Activated T-cell treated with anti-CD3 and anti-CD28 coated beads for 4 hours (primary cell): Measurements from ENCODE around the gene MMP8.
"Not testable (repeated sequence)": the region's sequence is repeated elsewhere in the genome, so short reads cannot be mapped to it uniquely, and the experiment has no call there.

Experiments used
- DNase-seq: peaks from one replicate; pipeline ENCODE4 v3.0.0-alpha.2; 2020

Gene MMP8, protein sequence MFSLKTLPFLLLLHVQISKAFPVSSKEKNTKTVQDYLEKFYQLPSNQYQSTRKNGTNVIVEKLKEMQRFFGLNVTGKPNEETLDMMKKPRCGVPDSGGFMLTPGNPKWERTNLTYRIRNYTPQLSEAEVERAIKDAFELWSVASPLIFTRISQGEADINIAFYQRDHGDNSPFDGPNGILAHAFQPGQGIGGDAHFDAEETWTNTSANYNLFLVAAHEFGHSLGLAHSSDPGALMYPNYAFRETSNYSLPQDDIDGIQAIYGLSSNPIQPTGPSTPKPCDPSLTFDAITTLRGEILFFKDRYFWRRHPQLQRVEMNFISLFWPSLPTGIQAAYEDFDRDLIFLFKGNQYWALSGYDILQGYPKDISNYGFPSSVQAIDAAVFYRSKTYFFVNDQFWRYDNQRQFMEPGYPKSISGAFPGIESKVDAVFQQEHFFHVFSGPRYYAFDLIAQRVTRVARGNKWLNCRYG

DNA sequence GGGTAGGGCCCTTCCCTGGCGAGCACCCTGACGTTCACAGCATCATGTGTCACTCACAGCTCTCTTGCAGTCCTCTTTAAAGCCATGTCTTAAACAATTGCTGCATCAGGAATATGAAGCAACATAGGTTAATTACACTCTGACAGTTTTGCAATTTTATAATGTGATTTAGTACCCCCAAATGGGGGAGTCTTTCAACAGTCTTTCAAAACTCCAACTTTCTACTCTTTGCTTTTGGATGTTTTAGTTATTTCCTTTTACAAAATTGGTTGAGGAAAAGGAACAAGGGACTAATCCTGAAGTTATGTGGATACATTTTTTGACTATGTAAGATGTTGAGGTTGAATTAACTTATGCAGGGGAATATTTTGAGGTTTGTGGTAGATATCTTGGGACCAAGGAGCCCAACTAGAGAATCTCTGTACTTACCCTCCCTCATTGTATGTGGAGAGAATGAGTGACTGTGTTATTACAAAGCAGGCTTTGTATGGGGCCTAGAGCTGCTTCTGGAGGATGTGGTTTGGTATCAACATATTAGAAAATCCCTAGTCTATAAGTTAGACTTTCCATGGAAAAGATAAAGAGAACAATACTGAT is at the start of gene MMP8:
Gene MMP8, minus strand, starts transcription at position 51 of the 597 bp plus-strand sequence. CDS start 99 bp downstream, outside the sequence.
- no peak for DNase-seq

DNA sequence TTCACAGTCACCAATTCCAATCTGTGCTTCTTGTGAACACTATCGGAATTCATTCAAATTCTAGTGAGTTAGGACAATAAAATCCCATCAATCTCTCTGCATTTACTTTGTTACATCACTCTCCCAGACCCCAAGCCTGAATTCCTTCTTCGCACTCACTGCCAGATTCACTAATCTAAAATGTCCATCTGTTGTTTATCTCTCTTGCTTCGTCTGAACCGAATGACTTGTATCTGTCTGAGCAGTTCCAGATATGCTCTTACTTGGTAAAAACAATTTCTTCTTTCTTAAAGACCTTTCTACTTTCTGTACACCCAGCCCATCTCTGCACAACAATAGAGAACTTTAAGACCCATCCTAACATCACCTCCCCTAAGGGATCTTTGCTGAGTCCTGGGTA is 48.6 kb upstream of the MMP8 start:
- no peak for DNase-seq

DNA sequence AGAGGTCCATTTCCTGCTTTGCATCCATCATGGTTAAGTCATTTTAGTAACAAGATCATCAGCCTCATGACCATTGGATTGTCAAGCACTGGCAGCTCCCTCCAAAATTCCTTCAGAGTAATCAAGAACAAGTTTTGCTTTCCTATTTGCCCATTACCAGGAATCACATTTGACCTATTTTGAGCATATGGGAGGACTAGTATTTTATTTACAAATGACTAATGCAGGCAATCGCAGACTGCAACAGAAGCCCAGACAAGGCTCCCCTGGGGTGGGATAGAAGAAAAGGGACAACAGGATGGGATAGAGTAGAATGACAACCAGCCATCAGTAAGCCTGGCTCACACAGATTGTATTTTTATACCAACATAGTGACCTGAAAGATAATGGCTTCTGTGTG is 46.6 kb upstream of the MMP8 start:
- no peak for DNase-seq

DNA sequence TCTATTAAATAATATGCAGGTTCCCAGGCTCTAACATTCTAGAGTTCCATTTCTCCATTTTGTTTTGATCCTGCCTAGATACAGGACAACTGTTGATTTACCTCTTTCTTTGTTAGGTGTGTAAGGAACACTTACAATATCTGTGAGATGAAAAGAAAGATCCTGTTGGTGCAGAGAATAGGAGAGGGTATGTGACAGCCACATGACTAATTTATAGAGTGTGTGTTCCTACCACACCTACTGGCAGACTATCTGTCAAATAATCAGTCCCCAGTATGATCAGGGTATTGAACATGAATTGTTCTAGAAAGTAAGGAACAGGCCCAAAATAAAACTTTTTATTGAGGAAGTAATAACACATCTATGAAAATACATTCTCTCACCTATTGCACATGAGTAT is 45.4 kb upstream of the MMP8 start:
- DNase-seq, result no peak

DNA sequence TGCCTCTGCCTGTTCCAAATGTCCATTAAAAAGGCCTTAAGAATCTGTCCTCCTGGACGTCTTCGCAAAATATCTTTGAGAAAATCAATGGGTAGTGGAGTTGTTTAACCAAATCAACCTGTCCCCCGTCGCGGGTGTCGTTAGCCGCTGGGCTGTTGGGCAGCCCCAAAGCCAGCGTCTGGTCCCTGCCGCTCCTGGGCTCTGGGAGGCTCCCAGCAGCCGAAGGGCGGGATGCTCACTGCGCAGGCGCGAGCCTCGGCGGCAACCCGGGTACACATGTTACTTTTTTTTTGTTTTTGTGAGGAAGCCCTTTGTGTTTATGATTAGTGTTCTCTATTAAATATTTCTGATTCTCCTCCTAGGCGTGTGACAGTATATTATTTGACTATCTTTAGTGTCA is 43.0 kb upstream of the MMP8 start:
- no peak for DNase-seq

DNA sequence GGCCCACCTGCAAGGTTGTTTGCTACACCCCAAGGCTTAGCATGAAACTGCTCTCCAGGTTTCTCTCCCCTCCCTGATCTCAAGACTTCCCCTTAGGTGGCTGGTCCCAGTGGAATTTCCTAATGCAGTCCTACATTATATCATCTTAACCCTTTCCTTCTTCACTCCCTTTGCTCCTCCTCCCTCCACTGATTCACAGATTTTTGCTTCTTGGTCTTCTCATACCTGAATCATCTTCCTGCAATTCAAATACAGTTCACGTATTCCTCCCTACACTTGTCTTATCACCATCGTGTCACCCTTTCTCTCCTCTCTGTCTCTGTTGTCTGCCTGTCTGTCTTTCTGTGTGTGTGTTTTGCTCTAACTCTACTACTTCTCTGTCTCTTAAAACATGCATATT is 38.7 kb upstream of the MMP8 start:
- no peak for DNase-seq

DNA sequence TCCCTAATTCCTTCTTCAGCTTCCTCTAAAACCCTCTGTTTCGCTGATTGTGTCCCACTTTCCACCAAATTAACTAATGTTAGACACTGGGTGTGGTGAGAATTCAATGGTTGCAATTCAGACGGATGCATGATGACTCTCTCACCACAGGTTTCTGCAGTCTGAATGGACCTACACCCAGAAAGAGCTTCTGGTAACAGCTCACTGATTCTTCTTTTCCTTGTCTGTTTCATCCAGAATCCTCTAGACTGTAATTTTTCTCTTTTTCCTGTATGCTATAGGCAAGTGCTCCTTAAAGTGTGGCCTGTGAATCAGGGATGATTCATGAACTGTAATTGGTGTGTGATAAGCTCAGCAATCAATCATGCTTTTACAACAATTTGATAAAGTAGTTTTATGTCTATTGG is 37.6 kb upstream of the MMP8 start:
- DNase-seq, result no peak

DNA sequence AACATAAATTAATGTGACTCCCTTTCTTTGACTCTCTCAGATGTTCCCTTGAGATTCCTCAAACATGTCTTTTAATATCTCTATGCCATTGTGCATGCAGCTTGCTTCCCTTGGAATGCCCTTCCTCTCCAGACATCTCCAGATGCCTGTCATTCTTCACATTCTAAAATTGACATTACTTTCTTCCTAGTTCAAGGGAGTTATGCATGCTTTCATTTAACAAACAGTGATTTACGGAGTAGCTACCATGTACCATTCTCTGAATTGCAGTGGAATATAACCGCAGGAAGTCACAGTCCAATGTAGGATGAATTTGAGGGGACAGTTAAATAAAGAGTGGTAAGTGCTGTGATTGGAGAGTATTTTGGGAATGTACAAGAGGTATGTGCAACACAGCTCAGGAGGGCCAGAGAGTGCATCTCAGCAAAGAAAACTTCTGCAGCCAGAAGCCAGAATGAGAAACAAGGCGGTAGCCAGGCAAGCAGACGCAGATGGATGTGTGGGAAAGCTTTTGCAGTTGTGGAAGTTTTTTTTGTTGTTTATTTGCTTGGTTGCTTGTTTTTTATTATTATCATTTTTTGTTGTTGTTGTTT is 37.0 kb upstream of the MMP8 start:
- no peak for DNase-seq

DNA sequence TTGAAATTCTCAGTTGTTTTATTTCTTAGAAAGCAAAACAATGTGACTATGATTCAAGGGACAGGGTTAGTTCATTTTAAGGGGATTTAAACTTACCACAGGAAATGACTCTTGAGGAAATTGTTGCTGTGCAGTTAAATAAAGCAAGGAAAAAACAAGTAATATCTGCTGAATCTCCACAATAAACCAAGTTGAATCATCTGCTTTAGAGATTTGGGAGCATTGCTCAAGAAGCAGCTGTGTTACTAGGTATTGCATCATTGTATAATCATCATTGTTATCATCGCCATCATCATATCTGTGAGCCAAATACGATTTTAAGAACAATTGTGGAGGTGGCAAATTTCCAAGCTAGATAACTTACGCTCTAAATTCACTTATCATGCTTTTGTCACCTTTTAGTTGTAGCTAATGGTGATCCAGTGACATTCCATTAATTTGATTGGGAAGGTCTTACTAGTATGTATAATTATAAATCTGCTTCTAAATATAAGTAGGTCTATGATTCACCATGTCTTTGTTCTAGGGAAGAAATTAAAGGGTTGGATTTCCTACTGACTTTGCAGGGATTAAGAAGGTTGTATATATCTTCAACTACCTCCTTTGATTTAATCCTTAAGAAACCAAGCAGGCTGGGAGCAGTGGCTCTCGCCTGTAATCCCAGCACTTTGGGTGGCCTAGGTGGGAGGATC is 35.7 kb upstream of the MMP8 start:
- no peak for DNase-seq

DNA sequence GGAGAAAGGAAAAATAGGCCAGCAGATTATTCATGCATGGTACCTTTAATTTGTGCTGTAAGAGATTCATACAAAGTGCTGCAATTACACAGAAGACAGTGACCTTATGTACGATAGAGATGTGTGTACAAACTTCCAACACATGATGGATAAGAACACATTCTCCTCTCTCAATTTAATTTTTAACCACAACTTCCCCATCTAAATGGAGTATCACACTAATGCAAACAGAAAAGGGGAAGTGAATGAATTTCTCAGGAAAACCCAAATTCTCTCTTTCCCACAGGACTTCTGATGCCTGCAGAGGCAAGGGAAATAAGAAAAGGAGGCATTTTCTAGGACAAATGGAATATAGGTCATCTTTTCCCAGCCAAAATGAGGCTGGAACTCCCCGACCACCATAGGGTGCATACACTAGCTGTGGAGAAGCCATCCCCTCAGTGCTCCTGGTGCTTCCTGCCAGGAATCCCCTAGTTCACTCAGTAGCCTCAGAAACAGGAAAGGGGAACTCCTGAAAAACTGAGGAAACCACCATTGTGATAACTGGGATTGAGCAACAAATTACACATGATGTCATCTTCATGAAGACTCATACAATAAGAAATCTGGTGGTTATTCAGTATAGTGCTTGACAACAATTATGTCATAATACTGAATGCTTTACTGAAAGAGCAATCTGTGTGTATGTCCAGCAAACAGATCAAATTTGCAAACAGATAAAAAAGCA is 33.2 kb upstream of the MMP8 start:
- no peak for DNase-seq

DNA sequence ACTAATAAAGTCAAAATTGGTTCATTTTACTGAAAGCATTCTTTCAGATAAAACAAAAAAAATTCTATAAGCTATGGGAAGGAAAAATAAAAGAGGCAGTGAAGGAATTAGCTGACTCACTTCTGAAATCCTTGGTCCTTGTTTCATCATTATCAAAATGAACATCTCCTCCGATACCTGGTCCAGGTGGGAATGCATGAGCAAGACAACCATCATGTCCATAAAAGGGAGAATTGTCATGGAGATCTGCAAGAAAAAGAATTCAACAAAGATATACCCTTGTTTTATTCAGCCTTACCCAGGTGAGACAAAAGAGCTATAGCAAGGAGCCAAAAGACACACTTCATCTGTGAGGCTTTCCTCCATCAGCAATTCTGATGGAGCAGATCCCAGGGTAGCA is 28.5 kb upstream of the MMP8 start:
- no peak for DNase-seq

DNA sequence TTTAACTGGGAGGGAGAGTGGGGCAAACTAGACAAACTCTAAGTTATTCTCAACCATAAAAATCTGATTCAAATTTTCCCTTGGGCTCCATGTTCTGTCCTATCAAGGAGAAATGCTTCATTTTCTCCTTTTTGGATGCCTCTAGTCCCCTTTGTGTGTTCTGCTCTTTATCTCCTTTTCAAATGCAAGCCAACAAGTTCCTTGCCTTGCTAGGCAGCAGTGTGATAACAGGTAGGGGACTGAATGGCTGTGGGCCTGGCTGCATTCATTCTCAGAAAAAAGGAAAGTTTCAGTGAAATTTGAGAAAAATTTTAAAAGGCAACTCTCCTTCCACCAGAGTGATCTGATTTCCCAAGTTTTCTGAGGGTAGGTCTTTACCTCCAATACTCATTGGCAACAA is 26.9 kb upstream of the MMP8 start:
- DNase-seq, result no peak

DNA sequence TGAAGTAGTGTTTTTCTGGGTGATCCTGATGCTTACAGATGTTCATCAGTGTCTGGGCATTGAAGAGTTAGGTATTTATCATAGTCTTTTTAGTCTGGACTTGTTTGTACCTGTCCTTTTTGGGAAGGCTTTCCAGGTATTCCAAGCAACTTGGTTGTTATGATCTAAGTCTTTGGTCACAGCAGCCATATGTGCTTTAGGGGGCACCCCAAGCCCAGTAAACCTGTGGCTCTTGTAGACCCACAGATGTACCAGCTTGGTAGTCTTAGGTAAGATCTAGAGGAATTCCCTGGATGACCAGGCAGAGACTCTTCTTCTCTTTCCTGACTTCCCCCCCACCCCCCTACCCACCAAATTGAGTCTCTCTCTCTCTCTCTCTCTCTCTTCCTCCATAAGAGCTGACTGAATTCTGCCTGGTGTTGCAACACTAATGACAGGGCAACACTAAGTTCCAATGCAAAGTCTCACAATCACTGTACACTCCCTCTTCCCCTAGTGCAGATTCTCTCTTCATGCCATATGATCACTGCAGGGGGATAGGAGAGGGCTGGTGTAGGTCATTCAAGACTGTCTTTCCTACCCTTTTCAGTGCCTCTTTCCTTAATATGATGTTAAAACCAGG is 24.5 kb upstream of the MMP8 start:
- DNase-seq, result no peak

DNA sequence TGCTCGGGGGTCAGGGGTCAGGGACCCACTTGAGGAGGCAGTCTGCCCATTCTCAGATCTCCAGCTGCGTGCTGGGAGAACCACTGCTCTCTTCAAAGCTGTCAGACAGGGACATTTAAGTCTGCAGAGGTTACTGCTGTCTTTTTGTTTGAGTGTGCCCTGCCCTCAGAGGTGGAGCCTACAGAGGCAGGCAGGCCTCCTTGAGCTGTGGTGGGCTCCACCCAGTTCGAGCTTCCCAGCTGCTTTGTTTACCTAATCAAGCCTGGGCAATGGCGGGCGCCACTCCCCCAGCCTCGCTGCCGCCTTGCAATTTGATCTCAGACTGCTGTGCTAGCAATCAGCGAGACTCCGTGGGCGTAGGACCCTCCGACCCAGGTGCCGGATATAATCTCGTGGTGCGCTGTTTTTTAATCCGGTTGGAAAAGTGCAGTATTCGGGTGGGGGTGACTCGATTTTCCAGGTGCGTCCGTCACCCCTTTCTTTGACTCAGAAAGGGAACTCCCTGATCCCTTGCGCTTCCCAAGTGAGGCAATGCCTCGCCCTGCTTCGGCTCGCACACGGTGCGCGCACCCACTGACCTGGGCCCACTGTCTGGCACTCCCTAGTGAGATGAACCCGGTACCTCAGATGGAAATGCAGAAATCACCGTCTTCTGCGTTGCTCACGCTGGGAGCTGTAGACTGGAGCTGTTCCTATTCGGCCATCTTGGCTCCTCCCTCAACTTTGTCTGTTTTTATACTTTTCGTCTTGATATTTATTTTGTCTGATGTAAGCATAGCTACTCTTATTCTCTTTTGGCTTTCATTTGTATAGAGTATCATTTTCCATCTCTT is 22.2 kb upstream of the MMP8 start:
- not testable (repeated sequence) for DNase-seq

DNA sequence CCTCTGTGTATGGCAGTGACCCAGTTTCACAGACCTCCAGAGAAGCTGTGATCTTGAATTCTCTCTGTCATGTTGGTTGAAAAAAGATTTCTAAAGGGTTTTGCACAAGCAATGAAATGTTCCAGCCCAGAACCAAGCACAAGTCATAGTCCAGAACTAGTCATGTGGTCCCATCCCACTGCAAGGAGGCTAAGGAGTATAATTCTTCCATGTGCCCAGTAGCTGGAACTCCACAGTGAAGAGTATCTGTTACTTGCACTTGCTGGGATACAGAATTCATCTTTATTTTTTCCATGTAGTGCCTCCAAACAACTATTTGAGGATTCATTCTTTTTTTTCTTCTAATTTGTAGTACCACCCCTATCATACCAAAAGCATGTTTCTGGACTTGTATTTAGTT is 9.9 kb upstream of the MMP8 start:
- no peak for DNase-seq

DNA sequence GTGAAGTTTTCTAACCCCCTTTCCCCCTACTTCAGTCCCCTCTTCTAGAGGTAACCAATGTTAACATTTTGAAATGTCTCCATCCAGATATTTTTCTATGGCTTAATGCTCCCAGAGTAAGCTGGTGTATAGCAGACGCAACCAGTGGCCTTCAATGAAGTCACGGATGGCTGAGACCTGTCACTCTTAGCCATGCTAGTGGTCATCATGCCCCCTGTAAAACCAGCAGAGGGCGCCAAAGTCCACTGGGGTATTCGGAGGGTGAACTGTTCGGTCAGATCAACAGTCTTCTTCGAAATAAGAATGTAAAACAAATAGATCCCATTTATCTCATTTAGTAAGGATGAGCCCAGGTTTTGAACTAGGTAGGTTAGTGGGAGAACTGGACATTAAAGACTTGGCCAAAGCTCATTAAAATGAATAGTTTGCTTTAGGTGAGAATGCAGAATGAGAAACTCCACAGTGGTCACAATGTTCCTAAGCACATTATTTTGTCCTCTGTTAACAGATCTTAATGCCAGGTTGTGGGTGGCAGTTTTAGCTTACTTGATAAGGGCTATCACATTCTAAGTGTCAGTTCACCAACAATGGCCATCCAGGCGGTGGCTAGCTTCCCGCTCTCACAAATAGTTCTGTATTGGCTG is 8.6 kb upstream of the MMP8 start:
- DNase-seq, result no peak

DNA sequence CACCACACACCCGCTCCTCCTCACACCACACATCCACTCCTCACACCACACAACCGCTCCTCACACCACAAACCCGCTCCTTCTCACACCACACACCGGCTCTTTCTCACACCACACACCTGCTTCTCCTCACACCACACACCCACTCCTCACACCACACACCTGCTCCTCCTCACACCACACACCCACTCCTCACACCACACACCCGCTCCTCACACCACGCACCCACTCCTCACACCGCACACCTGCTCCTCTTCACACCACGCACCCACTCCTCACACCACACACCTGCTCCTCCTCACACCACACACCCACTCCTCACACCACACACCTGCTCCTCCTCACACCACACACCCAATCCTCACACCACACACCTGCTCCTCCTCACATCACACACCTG is 6.2 kb upstream of the MMP8 start:
- DNase-seq, result not testable (repeated sequence)

DNA sequence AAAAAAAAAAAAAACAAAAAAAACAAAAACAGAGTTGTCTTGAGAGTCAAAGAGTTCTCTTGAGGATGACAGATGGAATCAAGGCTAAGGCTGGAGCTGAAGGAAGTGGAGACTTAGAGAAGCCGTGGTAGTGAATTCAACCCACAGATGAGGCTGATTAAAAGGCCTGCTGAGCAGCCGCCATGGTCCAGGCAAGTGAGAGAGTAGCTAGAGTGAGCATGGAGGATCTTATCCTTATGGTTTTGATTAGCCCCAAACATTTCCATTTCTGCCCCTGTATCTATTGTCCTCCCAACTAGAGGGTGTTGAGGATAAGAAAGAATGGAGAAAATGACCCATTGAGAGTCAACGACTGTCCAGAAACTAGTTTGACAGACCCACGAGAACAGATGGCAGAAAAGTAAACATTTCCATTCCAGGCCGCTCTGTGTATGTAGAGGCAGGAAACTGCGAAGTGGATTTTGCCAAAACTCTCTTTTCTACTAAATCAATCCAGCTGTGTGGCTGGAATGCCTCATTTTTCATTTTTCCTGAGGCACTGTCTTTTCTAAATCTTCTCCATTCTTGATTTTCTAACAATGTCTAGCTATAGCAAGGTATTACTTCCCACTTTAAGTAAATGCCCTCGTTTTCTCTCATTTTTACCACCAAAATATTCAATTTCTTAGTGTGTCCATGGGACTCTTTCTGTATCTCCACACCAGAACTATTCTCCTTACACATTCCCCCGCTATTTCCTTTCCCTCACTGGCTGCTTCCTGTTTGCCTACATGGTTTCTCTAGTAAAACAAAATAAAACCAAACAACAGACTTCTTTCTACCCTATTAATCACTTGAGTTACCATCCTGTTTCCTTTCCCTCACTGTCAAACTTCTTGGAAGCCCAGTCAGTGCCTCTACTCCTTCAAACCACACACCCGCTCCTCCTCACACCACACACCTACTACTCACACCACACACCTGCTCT is 5.4 kb upstream of the MMP8 start:
- no peak for DNase-seq

DNA sequence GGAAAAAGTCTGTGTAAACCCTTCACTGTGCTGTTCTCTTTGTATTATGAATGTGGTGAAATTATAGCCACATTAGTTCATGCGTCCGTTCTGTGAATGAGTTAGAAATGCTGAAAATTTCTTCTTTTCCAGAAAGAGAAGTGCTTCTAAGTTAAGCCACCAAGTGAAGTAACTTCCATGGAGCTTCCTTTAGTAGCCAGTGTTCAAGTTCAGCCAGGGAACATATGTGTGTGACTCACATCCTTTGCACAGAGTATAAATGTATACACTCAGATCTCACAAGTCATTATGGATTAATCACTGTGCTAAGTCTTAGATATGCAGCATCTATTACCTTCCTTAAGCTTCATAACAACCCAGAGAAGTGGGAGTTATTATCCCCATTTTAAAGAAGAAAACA is 3.1 kb upstream of the MMP8 start:
- no peak for DNase-seq

DNA sequence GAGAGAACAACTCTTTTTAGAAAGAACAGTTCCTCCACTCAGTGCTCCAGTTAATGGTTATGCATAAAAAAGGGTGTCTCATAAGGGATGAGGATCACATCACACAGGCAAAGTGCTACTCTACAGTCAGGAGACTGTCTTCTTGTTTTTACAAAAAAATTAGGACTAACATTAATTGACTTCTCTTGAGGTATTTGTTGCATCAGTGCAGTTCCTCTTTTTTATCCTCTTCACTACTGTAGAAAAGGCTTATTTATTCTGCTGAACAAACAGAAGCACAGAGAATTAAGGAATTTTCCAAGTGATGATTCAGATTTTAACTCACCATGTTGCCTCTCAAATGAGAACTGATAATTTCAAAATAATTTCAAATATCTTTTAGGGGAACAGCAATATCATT is 1.9 kb downstream of the MMP8 start:
- no peak for DNase-seq
